GM19035 (cell line): ENCODE data around the gene MBOAT1.
"Not testable (repeated sequence)": the region's sequence is repeated elsewhere in the genome, so short reads cannot be mapped to it uniquely, and the experiment has no call there.

Source experiments
- ATAC-seq: cut with Tn5 transposase; IDR thresholded peaks from one replicate; pipeline ENCODE4 v1.9.1; 2021; ENCODE audit not compliant: unreplicated experiment

MBOAT1 gene

DNA sequence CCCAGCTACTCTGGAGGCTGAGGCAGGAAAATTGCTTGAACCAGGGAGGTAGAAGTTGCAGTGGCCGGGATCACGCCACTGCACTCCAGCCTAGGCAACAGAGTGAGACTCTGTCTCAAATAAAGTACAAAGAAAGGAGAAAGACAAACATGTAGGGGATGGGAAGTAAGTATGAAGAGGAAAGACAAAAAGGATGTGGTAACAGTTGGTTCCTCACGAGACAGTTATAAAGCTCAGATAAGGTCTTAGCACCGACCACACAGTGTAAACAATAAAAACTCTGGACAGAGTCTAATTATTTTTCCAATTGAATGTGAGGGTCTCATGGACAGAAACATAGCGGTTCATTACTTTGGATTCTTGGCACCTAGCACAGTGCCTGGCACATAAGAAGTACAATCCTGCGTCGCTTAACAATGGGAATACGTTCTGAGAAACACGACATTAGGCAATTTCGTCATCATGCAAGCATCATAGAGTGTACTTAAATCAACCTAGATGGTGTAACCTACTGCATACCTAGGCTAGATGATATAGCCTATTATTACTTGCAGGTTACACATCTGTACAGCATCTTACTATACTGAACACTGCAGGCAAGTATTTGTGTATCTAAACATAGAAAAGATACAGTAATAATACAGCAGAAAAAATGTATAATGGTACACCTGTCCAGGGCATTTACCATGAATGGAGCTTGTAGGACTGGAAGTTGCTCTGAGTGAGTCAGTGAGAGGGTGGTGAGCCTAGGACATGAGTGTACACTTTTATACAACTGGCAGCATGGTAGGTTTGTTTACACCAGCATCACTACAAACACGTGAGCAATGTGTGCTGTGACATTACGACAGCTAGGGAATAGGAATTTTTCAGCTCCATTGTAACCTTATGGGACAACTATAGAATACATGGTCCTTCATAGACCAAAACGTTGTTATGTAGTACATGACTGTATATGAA is 38.2 kb downstream of the MBOAT1 start:
- ATAC-seq, result no peak

DNA sequence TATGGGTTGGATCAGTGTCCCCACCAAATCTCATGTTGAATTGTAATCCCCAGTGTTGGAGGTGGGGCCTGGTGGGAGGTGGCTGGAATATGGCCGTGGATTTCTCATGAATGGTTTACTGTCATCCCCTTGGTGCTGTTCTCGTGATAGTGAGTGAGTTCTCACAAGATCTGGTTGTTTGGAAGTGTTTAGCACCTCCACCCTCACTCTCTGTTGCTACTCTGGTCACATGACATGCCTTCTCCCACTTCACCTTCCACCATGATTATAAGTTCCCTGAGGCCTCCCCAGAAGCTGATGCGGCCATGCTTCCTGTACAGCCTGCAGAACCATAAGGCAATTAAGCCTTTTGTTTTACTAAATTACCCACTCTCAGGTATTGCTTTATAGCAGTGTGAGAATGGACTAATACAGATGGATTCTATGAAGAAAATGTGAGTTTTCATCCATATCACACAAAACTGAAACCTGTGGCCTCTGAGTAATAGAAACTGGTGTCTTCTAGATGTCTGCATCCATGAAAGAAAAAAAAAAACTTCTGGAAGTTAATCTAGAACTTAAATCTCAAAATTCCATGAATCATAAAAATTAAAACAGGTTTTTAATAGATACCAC is 39.3 kb downstream of the MBOAT1 start:
- no peak for ATAC-seq

DNA sequence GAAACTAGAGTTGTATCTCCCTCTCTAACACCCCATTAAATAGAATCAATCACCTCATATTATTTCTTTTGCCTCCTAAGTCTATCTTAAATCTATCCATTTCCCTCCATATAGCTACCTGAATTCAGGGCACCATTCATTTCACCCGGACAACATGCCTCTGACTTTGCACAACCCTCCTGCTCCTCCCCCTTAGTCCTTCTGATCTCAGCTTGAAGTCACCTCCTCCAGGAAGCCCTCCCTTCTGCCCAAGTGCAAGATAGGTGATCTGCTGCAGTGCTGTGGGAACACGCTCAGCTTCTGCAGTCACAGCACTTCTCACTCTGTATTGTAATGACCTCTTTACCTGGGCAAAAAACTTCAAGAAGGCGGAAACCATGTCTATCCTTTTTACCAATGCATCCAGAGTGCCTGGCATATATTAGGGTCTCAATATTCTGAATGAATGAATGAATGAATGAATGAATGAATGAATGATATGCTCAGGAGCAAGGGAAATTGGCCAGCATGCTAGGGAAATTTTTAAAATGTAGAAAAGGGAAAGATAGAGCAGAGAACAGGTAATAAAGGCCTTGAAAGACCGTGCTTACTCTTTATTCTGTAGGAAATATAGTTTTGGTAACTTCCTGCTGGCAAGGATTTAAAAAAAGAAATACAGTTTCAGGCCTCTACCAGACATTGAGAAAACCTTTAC is 41.7 kb downstream of the MBOAT1 start:
- ATAC-seq, result no peak

DNA sequence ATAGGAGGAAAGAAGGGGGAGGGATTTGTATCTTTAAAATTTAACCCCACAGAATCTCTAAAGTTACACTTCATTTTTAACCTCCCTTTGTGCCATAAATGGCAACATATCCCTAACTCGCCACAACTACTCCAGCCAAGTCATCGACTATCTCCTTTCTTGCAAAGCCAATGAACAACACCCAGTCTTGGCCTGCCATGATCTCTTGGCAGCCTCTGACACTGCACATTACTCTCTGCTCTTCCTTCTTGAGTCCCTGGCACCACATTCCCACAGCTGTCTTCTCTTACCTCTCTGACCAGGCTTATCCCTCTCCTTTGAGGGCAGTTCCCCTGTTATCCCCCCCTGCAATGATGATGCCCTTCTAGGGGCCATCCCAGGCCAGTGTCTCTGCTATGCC is 42.5 kb downstream of the MBOAT1 start:
- no peak for ATAC-seq

DNA sequence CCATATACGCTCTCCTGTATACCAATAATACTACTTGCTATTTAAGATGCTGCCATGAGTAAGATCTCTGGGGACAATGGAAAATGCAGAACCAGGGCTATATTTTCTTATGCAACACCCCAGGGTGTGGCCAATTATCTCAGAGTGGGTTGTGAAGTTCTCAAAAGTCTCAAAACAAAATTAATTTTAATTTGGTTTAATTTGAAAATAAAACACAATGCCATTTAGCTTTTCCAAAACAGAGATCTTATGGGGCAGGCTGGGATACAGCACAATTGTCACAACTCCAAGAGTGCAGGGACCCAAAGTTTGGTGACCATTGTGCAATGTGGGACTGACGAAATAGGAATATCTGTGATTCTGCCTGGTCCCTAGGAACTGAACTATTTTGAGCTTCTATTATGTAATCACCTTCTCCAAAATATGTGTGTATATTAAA is 43.1 kb downstream of the MBOAT1 start:
- no peak for ATAC-seq

DNA sequence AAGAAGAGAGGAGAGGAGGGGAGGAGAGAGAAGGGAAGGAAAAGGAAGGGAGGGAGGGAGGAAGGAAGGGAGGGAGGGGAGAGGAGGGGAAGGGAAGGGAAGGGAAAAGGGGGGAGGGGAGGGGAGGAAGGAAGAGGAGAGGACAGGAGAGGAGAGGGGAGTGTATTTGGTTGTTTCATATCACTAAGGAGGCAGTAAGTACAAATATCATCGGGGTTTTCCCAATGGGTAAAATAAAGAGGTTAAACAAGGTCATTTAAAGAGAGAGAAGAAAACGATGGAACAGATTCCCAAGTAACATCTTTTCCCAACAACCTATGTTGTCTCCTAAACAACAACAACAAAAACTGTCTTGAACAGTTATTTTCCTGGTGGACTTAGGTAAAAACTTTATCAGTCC is 43.6 kb downstream of the MBOAT1 start:
- ATAC-seq, result no peak

DNA sequence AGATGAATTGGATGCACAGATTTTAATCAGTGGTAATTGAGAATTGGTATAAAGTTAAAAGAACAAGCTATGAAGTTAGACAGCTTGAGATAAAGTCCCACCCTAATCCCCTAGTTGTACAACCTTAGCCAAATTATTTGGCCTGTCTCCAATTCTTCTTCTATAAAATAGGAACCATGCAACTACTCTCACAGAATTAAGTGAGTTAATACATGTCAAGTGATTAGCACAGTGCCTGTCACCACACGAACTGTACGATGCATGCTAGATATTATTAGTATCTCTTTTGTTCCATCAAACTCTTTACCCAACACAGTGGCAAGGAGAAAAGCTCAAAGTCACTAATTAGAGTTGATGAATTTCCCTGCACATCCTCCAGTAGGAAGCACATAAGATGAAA is 44.7 kb downstream of the MBOAT1 start:
- no peak for ATAC-seq

DNA sequence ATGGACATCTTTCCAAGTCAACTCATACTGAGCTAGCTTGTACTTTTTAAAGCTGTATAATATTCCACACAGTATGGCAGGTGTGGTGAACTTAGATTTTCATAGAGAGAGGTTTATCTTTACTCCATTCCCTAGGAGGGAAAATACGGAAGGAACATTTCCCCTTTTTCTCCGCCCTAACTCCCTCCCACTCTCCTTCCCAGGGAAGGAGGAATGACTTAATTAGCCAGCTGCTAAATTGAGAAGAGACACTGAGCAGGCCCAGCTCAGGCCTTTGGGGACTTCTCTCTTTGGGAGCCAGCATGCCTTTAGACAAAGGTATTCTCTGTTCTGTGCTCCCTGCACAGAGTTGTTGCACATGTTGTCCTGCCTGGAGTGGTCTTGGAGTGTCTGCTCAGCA is 46.1 kb downstream of the MBOAT1 start:
- ATAC-seq, result no peak

DNA sequence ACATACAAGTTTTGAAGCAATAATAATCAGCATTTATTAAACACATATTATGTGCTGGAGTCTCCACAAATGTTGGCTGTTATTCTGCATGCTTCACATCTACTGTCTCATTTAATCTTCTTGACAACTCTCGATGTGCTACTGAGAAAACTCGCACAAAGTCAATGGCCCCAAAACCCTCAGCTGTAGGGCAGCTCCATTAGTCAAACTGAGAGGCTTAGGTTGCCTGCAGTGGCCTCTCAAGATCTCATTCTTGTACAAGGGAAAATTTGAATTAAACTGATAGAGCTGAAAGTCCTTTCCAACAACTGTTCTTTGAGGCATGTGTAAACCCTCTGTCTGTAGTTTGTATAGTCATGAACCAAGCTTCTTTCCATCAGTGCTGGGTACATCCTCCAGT is 49.8 kb downstream of the MBOAT1 start:
- no peak for ATAC-seq

DNA sequence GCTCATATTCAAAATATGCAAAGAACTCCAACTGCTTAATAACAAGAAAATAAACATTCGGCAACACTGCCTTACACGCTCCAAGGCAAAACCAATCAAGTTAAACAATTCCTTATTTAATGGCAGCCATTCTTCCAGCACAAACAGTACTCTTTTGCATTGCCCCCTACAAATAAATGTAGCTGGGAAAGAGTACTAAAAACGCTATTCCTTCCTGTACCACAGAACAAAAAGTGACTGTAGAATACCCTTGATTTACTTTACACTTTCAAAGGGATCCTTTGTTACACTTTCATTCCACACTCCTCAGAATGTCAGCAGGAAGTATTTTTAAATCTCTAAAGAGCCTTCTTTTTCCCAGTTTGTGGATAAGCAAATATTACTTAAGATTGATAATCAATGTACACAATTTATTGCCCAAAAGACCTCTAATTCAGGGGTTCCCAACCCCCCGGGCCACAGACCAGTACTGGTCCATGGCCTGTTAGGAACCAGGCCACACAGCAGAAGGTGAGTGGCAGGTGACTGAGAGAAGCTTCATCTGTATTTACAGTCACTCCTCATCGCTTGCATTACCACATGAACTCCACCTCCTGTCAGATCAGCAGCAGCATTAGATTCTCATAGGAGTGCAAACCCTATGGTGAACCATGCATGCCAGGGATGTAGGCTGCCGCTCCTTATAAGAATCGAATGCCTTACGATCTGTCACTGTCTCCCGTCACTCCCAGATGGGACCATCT is 51.6 kb downstream of the MBOAT1 start:
- no peak for ATAC-seq

DNA sequence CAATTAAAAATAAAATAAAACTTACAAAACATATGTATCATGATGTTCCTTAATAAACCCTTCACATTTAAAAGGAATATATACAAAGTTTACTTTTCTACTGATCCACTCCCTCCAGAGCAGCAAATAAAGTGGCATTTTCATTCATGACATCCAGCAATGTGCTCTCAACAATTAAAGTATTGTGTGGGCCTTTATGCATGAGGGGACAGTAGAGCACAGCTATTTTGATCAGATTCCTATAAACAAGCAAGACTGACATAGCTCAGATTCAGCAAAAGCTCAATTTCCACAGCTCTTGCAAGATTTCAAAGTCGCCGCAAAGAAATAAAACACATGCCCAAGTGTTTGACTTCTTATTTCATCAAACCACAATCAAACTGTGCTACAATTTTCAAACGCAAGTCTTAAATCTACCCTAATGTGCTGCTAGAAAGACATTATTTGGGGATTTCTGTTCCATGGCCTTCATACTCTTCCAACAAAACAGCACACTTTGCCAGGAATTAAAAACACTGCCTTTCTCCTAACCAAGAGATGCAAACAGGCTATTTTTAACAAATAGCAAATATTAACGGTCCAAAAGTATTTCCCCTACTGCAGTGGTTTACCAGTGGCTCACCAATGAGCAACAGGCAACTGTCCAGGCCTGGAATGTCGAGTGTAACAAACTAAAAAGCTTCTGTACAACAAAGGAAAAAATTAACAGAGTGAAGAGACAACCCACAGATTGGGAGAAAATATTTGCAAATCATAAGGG is 52.3 kb downstream of the MBOAT1 start:
- ATAC-seq, result no peak

DNA sequence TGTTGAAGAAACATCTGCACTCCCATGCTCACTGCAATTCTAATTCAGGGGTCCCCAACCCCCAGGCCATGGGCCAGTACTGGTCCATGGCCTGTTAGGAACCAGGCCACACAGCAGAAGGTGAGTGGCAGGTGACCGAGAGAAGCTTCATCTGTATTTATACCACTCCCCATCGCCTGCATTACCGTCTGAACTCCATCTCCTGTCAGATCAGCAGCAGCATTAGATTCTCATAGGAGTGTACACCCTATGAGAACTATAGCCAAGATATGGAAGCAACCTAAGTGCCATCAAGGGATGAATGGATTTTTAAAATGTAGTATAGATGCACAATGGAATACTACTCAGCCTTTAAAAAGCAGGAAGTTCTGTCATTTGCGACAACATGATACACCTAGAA is 53.2 kb downstream of the MBOAT1 start:
- ATAC-seq, result no peak

DNA sequence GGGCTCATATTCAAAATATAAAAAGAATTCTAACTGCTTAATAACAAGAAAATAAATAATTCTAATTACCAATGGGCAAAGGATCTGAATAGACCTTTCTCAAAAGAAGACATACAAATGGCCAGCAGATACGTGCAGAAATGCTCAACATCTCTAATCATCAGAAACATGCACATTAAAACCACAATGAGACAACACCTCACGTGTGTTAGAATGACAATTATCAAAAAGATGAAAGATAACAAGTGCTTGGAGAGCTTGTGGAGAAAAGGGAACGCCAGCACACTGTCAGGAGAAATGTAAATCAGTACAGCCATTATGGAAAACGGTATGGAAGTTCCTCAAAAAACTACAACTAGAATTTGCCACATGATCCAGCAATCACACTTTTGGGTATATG is 53.6 kb downstream of the MBOAT1 start:
- no peak for ATAC-seq

DNA sequence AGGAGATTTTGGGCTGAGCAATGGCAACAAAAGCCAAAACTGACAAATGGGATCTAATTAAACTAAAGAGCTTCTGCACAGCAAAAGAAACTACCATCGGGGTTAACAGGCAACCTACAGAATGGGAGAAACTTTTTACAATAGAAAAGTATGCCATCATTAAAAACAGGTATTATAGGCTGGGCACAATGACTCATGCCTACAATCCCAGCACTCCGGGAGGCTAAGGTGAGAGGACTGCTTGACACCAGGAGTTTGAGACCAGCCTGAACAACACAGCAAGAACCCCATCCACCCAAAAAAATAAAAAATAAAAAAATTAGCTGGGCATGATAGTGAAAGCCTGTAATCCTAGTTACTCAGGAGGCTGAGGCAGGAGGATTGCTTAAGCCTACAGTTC is 55.4 kb downstream of the MBOAT1 start:
- no peak for ATAC-seq

DNA sequence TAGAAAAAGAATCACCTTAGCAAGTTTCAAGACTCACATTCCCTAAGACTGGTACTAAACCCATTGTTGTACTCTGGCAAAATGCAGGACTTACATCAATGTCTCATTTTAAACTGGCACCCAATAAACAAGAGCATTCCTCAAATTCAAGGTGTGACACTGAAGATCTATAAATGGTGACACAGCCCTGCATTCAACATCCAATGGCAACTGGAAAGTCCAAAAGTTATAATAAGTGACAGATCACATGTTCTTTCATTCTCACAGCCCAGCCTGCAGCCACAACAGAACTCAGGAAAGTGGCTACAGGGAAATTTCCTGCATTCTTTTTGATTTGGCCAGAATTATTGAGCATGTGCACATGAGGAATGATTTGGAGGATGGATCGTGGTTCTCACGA is 57.5 kb downstream of the MBOAT1 start:
- no peak for ATAC-seq

DNA sequence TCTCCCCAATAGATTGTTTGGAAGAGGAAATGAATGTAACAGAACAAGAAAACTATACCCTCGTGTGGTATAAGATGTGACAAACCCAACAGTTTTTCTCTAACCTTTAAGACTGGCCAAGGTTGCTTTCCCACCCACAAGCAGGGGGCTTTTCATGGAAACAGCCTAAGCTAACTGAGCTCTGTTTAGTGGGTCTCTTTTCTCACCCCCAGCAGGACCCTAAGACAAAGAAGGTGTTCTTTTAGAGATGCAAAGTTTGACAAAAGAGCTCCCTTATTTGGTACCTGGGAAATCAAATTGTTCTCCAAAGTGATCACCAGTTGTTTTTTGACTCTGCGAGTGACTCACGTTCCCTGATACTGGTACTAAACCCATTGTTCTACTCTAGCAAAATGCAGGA is 59.1 kb downstream of the MBOAT1 start:
- ATAC-seq, result no peak

DNA sequence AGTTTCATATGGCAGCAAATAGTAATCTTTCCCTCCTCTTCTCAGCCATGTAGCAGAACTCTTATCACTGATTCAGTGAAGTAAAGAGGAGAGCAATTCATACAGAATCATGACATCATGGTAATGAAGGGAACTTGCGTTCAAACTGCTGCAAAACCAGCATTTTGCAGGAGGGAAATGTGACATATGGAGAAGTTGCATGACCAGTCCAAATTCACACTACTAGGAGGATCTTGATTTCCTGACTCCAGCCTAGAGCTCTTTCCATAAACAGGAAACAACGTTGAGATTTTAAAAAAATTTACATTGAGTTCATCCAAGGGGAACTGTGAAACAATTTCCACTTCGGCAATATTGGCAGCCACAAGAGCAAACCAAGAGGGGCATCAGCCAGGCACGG is 63.8 kb downstream of the MBOAT1 start:
- ATAC-seq, result no peak

DNA sequence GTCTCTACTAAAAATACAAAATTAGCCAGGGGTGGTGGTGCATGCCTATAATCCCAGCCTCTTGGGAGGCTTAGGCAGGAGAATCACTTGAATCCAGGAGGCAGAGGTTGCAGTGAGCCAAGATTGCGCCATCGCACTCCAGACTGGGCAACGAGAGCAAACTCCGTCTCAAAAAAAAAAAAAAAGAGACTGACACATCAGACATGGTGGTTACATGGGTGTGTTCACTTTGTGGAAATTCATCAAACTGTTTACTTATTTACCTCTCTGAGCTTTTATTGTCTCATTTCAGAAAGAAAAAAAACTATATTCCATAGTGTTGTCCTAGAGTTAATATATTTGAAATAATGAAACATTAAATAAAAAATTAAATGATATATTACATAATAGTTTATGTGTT is 64.8 kb downstream of the MBOAT1 start:
- ATAC-seq, result no peak

DNA sequence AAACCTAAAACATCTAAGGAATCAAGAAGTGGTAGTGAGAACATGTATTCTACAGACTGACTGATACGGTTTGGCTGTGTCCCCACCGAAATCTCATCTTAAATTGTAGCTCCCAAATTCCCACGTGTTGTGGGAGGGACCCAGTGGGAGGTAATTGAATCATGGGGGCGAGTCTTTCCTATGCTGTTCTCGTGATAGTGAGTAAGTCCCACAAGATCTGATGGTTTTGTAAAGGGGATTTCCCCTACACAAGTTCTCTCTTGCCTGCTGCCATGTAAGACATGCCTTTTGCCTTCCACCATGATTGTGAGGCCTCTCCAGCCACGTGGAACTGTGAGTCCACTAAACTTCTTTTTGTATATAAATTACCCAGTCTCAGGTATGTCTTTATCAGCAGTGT is 65.4 kb downstream of the MBOAT1 start:
- ATAC-seq, result not testable (repeated sequence)

DNA sequence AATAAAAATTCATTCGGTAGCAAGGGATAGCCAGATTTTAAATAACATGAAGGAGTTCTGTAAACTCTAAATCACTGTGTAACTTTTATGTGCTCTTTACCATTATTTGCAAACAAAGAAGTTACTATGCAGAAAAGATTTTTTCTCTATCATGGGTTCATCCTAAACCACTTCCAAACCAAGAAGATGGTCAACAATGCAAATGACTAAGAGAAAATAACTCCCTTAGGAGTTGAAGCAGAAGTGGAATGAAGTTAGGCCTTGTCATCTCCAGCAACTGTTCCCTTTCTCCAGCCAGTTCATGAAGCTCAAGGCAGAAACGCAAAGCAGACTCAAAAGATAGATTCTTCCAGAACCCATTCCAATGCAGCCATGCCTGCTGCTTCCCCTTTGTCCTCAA is 66.0 kb downstream of the MBOAT1 start:
- no peak for ATAC-seq
